ENCODE results near the gene RTF2. TPM values are rescaled to one million over a fixed set of nuclear protein-coding genes. Genes with fewer than 3 reads are reported as not detected.

Gene RTF2
- total and polyA plus RNA-seq, 7 donors: 89.0 to 128 (median 93.0) TPM

DNA sequence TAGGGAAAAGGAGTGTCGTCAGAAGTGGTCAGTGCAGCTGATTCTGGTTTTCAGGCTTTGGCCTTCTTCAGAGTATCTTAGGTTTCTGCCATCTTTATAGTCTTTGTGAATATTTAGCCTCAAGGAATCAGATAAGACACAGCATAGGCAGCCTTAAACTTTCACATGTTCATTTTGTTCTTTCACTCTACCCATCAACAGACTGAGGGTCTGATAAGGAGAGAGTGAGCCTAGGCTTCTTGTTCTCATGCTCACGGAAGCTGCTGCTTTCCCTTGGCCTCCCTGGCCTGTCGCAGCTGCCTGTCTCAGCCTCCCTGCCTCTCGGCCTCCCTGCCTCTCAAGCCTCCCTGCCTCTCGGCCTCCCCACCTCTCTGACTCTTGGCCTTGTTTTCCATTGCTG is 20.1 kb downstream of the RTF2 start:
- TF ChIP-seq, protein P1, sequence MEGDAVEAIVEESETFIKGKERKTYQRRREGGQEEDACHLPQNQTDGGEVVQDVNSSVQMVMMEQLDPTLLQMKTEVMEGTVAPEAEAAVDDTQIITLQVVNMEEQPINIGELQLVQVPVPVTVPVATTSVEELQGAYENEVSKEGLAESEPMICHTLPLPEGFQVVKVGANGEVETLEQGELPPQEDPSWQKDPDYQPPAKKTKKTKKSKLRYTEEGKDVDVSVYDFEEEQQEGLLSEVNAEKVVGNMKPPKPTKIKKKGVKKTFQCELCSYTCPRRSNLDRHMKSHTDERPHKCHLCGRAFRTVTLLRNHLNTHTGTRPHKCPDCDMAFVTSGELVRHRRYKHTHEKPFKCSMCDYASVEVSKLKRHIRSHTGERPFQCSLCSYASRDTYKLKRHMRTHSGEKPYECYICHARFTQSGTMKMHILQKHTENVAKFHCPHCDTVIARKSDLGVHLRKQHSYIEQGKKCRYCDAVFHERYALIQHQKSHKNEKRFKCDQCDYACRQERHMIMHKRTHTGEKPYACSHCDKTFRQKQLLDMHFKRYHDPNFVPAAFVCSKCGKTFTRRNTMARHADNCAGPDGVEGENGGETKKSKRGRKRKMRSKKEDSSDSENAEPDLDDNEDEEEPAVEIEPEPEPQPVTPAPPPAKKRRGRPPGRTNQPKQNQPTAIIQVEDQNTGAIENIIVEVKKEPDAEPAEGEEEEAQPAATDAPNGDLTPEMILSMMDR (IDR thresholded peaks at IDR 0.05): no peak
- no peak for ATAC-seq
- no peak overlapping the region for H3K4me3 ChIP-seq
- H3K27ac ChIP-seq: no peak overlapping the region
- intact Hi-C loops (cut with DNase I): no loop called here
- H3K9me3 ChIP-seq: no peaks in the 10 kb centered on the region
- H3K36me3 ChIP-seq (ENCODE audit: insufficient read depth in 1 of 2, low read depth in 1 of 2): peaks cover 6 to 74% of the 10 kb centered on the region in 2 donors
- no peaks in the 10 kb centered on the region for H3K27me3 ChIP-seq (ENCODE audit: insufficient read depth in 3 of 3, low read length in 2 of 3)
- WGBS, 3 donors: 94 to 97% (median 96%) methylated on average over 5 of the region's 5 CpGs
- DNase-seq: no peak
- H3K4me1 ChIP-seq: no peaks in the 10 kb centered on the region

DNA sequence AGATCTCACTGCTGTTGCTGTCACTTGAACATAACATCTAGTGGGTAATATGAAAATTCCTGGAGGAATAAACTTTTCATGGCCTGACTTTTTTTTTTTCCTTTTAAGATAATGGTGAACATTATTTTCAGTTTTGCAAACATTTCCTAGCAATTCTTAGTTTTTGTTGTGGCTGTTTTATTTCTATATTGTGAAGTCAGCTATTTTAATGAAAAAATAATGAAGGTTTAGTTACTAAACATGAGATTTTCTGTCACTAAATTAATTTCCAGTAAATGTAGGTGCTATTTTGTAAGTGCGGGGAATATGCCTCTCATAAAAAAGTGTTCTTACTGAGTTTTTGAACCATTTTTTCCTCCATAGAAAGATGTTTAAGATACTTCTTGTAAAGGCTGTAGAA is 32.7 kb downstream of the RTF2 start:
- 96 to 100% (median 98%) methylated on average over 1 of the region's 1 CpG for WGBS, 3 donors
- Histone ChIP-seq H3K4me3 (no peak overlapping the region), H3K4me1 (no peaks in the 10 kb centered on the region), H3K9me3 (no peaks in the 10 kb centered on the region), H3K36me3 (ENCODE audit: insufficient read depth in 1 of 2, low read depth in 1 of 2) (peaks cover 0 to 16% of the 10 kb centered on the region in 2 donors), H3K27ac (no peak overlapping the region), H3K27me3 (ENCODE audit: insufficient read depth in 3 of 3, low read length in 2 of 3) (no peaks in the 10 kb centered on the region)
- intact Hi-C loops (cut with DNase I): no loop called here
- TF ChIP-seq, protein P1 (IDR thresholded peaks at IDR 0.05): no peak
- no peak for DNase-seq
- ATAC-seq: no peak

DNA sequence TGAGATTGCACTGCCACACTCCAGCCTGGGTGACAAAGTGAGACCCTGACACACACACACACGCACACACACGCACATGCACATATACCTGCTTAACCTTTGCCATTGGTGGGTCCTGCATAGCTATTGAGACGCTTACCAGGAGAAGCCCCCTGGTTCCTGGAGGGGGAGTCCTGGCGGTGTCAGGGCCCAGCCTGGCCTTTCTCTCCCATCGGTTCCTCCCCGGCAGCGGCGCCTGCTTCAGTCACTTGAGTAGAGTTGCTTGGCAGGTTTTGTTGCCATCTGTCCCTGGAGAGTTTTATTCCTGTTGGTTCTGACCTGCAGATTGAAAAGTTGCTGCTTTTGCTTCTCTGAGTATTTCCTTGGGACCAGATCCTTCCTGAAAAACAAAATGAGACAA is 35.5 kb downstream of the RTF2 start:
- Histone ChIP-seq H3K27ac (no peak overlapping the region), H3K36me3 (ENCODE audit: insufficient read depth in 1 of 2, low read depth in 1 of 2) (peaks cover 0 to 16% of the 10 kb centered on the region in 2 donors), H3K9me3 (no peaks in the 10 kb centered on the region), H3K27me3 (ENCODE audit: insufficient read depth in 3 of 3, low read length in 2 of 3) (no peaks in the 10 kb centered on the region), H3K4me3 (no peak overlapping the region), H3K4me1 (no peaks in the 10 kb centered on the region)
- intact Hi-C loops (cut with DNase I): no loop called here
- 89 to 97% (median 95%) methylated on average over 8 of the region's 8 CpGs for WGBS, 3 donors
- TF ChIP-seq, protein P1 (IDR thresholded peaks at IDR 0.05): no peak
- ATAC-seq (no peak), DNase-seq (no peak)

DNA sequence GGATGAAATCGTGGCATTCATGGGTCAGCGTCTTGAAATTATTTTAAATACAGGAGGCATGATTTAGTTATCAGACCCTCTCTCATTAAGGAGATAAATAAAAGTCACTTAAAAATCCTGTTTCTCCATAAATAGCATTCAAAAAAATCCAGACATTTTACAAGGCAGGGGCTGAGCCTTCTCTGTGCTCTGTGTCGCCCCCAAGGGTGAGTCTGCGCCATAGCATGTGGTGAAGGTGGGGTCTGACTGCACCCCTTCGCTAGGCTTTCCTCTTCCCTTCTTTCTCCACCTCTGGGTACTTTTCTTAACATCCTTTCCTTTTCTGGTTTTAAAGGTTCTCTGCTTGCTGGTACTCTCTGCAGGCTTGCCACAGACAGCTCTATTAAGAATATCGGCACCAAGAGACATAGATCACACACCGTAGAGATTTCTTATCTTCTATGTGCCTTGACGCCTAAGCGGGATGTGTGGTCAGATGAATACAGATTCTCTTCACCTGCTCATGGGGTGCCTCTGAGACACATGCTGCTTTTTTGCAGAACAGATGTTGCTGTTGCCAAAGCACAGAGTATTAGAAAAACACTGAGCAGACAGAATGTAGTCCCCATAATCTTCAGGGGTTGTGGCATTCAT is 36.1 kb downstream of the RTF2 start:
- ATAC-seq: no peak
- intact Hi-C loops (cut with DNase I): no loop called here
- H3K27ac ChIP-seq: no peak overlapping the region
- 84 to 91% (median 90%) methylated on average over 9 of the region's 9 CpGs for WGBS, 3 donors
- no peaks in the 10 kb centered on the region for H3K27me3 ChIP-seq (ENCODE audit: insufficient read depth in 3 of 3, low read length in 2 of 3)
- H3K36me3 ChIP-seq (ENCODE audit: insufficient read depth in 1 of 2, low read depth in 1 of 2): peaks cover 0 to 16% of the 10 kb centered on the region in 2 donors
- no peak overlapping the region for H3K4me3 ChIP-seq
- no peaks in the 10 kb centered on the region for H3K4me1 ChIP-seq
- TF ChIP-seq, protein P1 (IDR thresholded peaks at IDR 0.05): no peak
- H3K9me3 ChIP-seq: no peaks in the 10 kb centered on the region
- DNase-seq: no peak

DNA sequence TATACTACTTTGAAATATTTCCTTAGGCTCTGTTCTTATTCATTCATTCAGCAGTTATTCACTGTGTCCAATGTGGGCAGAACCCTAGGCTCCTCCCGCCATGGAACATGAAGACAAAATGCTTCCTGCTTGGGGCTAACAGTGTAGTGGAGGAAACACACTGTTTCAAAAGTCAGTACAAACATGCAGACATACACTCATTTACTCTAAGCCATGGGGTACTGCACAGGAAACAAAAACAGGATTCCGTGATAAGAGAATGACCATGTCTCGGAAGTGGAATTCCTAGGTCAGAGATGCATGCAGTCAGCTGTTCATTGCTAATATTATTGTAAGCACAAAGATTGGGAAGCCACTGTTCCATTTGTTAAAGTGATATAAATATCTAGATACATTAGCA is 37.7 kb downstream of the RTF2 start:
- Histone ChIP-seq H3K27me3 (ENCODE audit: insufficient read depth in 3 of 3, low read length in 2 of 3) (no peaks in the 10 kb centered on the region), H3K4me1 (no peaks in the 10 kb centered on the region), H3K4me3 (no peak overlapping the region), H3K9me3 (no peaks in the 10 kb centered on the region), H3K36me3 (ENCODE audit: insufficient read depth in 1 of 2, low read depth in 1 of 2) (peaks cover 0 to 16% of the 10 kb centered on the region in 2 donors), H3K27ac (no peak overlapping the region)
- WGBS, 3 donors: 62 to 71% (median 65%) methylated on average over 3 of the region's 3 CpGs
- TF ChIP-seq, protein P1 (IDR thresholded peaks at IDR 0.05): no peak
- intact Hi-C loops (cut with DNase I): no loop called here
- DNase-seq: no peak
- no peak for ATAC-seq
